ENCODE results near the gene CCDC88C.
A peak's percentile ranks its signal among the peaks of the same experiment; 100 is the strongest.

CCDC88C gene

DNA sequence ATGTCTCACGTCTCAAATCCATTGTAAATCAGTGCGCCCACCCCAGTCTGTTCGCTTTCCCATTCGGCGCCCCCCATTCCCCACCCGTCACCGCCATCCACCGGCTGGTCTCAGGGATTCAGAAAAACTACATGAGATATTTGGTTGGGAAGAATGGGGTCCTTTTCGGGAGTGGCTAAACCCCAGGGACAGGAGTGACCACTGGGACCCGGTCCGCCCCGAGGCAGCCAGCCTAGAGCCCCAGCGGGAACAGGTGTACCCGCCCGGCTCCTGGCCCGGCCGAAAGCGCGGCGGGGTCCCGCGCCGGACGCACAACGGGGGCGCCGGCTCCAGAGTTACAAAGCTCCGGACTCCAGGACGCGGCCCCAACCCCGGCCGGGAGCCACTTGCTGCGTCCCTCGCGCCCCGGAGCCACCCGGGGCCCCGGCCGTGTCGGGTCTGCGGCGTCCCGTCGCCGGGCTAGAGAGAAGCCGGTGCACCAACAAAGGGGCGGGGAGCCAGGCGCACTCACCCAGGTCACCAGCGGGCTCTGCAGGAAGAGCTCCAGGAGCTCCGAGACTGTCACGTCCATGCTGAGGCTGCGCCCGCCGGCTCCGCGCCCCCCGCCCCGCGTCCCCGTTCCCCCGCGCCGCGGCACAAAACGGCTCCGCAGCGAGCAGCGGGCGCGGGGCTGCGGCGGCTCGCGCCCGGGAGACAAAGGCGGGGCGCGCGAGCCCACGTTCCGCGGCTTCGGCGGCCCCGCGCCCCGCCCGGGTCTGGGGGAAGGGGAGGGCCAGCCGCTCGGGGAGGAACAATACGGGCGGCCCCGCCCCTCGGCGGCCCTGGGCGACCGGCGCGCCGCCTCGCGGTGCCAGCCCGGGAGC lies at the start of gene CCDC88C:
CCDC88C (minus strand) TSS at position 701 of the 863 bp plus-strand sequence; CDS start at position 571, 130 bp downstream.
- no peak for DNase-seq (ENCODE audit: low read depth)
- peak within 1 kb of the TSS; percentile 9 for H3K4me3 ChIP-seq (ENCODE audit: control insufficient read depth, low read depth, low read length)
- TF ChIP-seq, protein P1, sequence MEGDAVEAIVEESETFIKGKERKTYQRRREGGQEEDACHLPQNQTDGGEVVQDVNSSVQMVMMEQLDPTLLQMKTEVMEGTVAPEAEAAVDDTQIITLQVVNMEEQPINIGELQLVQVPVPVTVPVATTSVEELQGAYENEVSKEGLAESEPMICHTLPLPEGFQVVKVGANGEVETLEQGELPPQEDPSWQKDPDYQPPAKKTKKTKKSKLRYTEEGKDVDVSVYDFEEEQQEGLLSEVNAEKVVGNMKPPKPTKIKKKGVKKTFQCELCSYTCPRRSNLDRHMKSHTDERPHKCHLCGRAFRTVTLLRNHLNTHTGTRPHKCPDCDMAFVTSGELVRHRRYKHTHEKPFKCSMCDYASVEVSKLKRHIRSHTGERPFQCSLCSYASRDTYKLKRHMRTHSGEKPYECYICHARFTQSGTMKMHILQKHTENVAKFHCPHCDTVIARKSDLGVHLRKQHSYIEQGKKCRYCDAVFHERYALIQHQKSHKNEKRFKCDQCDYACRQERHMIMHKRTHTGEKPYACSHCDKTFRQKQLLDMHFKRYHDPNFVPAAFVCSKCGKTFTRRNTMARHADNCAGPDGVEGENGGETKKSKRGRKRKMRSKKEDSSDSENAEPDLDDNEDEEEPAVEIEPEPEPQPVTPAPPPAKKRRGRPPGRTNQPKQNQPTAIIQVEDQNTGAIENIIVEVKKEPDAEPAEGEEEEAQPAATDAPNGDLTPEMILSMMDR (conservative IDR thresholded peaks at IDR 0.05; ENCODE audit: control insufficient read depth, insufficient read depth, low read depth, low read length), result no peak

GRCh38 chr14:91466192-91466591 lies 48.6 kb upstream of the CCDC88C start:
- DNase-seq (ENCODE audit: low read depth), result no peak
- no peak overlapping the region for H3K4me3 ChIP-seq (ENCODE audit: control insufficient read depth, low read depth, low read length)
- TF ChIP-seq, protein P1 (conservative IDR thresholded peaks at IDR 0.05; ENCODE audit: control insufficient read depth, insufficient read depth, low read depth, low read length), result no peak

GRCh38 chr14:91464615-91465205 lies 47.1 kb upstream of the CCDC88C start:
- DNase-seq (ENCODE audit: low read depth), result no peak
- TF ChIP-seq, protein P1 (conservative IDR thresholded peaks at IDR 0.05; ENCODE audit: control insufficient read depth, insufficient read depth, low read depth, low read length), result no peak
- no peak overlapping the region for H3K4me3 ChIP-seq (ENCODE audit: control insufficient read depth, low read depth, low read length)

DNA sequence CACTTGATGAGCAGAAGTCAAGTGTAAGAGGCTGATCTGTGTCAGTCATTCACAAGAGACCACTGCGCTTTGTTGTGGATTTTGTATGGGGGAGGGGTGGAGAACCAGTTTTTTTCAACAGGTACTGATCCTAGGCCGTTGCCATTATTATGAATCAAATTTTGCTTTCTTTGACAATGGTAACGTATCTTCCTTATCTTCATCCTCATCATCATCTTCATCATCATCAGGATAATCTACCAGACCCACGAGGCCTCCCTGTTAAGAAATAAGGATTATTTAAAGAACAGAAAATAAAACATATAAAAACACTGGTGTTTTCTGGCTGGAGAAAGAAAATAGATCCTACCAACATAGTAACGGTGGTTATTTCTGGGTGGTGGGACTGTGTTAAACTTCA lies 41.0 kb upstream of the CCDC88C start:
- TF ChIP-seq, protein P1 (conservative IDR thresholded peaks at IDR 0.05; ENCODE audit: control insufficient read depth, insufficient read depth, low read depth, low read length), result no peak
- no peak overlapping the region for H3K4me3 ChIP-seq (ENCODE audit: control insufficient read depth, low read depth, low read length)
- DNase-seq (ENCODE audit: low read depth), result no peak

DNA sequence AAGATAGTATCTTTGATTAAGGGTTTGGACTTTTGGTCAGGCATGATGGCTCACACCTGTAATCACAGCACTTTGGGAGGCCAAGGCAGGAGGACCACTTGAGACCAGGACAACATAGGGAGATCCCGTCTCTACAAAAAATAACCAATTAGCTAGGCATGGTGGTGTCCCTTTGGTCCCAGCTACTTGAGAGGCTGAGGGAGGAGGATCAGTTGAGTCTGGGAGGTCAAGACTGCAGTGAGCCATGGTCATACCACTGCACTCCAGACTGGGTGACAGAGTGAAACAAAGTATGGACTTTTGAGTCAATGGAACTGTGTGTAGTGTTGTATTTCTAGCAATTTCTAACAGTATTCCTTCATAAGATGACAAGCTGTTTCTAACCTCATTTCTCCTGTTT lies 38.7 kb upstream of the CCDC88C start:
- TF ChIP-seq, protein P1 (conservative IDR thresholded peaks at IDR 0.05; ENCODE audit: control insufficient read depth, insufficient read depth, low read depth, low read length), result no peak
- H3K4me3 ChIP-seq (ENCODE audit: control insufficient read depth, low read depth, low read length), result no peak overlapping the region
- no peak for DNase-seq (ENCODE audit: low read depth)

DNA sequence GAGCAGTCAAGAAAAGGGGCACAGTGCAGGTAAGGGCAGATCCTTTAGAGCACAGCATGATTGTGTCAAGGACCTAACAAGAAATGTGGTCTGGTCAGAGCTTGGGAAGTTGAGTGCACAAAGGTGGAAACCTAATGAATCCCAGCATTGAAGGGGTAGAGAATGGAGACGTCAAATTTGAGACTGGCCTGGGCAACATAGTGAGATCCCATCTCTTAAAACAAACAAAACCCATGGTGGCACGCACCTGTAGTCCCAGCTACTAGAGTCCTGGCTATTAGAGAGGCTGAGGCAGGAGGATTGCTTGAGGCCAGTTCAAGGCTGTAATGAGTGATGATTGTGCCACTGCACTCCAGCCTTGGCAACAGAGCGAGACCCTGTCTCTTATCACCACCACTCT lies 37.0 kb upstream of the CCDC88C start:
- DNase-seq (ENCODE audit: low read depth), result no peak
- TF ChIP-seq, protein P1 (conservative IDR thresholded peaks at IDR 0.05; ENCODE audit: control insufficient read depth, insufficient read depth, low read depth, low read length), result no peak
- H3K4me3 ChIP-seq (ENCODE audit: control insufficient read depth, low read depth, low read length), result no peak overlapping the region
